ENCODE results near the gene TENM4. TPM values are rescaled to one million over a fixed set of nuclear protein-coding genes. Genes with fewer than 3 reads are reported as not detected.

The TENM4 gene
- total RNA-seq, 2 experiments from 2014 or later, result not detected

DNA sequence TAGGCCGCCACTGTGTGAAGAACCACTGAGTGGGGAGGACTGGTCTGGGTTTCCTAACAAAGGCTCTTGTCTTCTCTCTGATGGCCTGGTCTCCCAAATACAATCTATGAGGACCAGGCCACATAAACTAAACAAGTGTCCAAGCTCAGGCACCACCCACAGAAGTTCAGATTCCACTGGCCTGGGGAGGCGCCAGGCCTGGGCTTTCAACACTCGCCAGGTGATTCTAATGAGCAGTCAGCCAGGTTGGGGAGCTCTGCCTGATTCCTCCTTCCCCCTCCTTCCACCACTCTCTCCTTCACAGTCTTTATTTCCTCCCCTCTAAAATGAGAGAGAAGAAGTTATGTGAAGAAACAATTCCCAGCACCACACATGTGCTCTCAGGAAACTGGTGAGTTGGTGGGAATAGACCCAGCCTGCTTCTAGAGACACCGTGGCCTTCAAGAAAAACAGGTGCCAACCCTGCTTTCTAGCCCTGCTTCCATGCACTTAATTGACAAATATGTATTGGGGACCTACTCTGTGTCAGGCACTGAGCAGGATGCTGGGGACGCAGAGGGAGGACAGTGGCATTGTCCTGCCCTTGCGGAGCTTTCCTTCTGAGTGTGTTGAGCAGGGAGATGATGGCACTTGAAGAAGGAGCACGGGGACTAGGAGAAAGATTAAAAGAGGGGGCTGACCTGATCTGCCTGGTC lies 242.5 kb downstream of the TENM4 start:
- H3K36me3 ChIP-seq (ENCODE audit: insufficient read depth, low read length), result no peaks in the 10 kb centered on the region
- TF ChIP-seq, protein P1, sequence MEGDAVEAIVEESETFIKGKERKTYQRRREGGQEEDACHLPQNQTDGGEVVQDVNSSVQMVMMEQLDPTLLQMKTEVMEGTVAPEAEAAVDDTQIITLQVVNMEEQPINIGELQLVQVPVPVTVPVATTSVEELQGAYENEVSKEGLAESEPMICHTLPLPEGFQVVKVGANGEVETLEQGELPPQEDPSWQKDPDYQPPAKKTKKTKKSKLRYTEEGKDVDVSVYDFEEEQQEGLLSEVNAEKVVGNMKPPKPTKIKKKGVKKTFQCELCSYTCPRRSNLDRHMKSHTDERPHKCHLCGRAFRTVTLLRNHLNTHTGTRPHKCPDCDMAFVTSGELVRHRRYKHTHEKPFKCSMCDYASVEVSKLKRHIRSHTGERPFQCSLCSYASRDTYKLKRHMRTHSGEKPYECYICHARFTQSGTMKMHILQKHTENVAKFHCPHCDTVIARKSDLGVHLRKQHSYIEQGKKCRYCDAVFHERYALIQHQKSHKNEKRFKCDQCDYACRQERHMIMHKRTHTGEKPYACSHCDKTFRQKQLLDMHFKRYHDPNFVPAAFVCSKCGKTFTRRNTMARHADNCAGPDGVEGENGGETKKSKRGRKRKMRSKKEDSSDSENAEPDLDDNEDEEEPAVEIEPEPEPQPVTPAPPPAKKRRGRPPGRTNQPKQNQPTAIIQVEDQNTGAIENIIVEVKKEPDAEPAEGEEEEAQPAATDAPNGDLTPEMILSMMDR (conservative IDR thresholded peaks at IDR 0.05; ENCODE audit: low read length), result no peak
- no peak for TF ChIP-seq EZH2phosphoT487 (IDR thresholded peaks at IDR 0.05; ENCODE audit: borderline replicate concordance, low read depth, low read length)
- no peak overlapping the region for H3K4me2 ChIP-seq (ENCODE audit: low read length)
- no peak overlapping the region for H3K27ac ChIP-seq (ENCODE audit: low read depth, low read length, poor library complexity, severe bottlenecking)
- no peaks in the 10 kb centered on the region for H3K9me3 ChIP-seq (ENCODE audit: low read length)
- H3K9me2 ChIP-seq (ENCODE audit: insufficient read depth, low read length), result no peaks in the 10 kb centered on the region
- no peak overlapping the region for H3K4me3 ChIP-seq (ENCODE audit: low read depth, low read length, poor library complexity, severe bottlenecking)
- DNase-seq (ENCODE audit: low spot score), result no peak
- H2AFZ ChIP-seq (ENCODE audit: low read length), result no peak overlapping the region
- H3K4me1 ChIP-seq (ENCODE audit: insufficient read depth, low read length, poor library complexity, severe bottlenecking), result no peaks in the 10 kb centered on the region
- CTCF ChIA-PET (ENCODE audit: unreplicated experiment), result no interaction called here
- H3K79me2 ChIP-seq (ENCODE audit: insufficient read depth, low read depth, low read length), result no peaks in the 10 kb centered on the region
- H4K20me1 ChIP-seq (ENCODE audit: insufficient read depth, low read length), result no peaks in the 10 kb centered on the region
- intact Hi-C loops (cut with micrococcal nuclease; ENCODE audit: unreplicated experiment), result no loop called here
- POLR2A ChIA-PET, result no interaction called here
- no TSS peak for BruUV-seq (replicated peaks)

DNA sequence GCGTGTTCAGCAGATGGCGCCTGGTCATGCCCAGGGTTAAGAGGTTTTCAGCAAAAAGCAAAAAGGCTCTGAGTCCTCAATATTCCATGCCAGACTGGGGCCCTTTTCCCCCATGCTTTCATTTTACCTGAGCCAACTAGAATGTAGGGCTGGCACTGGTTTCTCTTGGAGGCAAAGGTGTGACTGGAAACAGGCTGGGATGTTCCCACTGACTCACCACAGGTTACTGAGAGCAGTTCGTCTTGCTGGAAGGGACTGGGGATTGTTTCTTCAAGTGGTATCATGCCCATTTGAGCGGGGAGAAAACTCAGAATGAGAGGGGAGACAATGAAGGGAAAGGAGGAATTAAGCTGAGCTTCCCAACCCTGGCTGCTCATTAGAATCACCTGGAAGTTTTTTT lies 243.9 kb downstream of the TENM4 start:
- Histone ChIP-seq H3K79me2 (ENCODE audit: insufficient read depth, low read depth, low read length) (no peaks in the 10 kb centered on the region), H3K36me3 (ENCODE audit: insufficient read depth, low read length) (no peaks in the 10 kb centered on the region), H3K9me2 (ENCODE audit: insufficient read depth, low read length) (no peaks in the 10 kb centered on the region), H3K4me3 (ENCODE audit: low read depth, low read length, poor library complexity, severe bottlenecking) (no peak overlapping the region), H3K4me1 (ENCODE audit: insufficient read depth, low read length, poor library complexity, severe bottlenecking) (no peaks in the 10 kb centered on the region), H4K20me1 (ENCODE audit: insufficient read depth, low read length) (no peaks in the 10 kb centered on the region), H3K27ac (ENCODE audit: low read depth, low read length, poor library complexity, severe bottlenecking) (no peak overlapping the region), H3K4me2 (ENCODE audit: low read length) (no peak overlapping the region), H2AFZ (ENCODE audit: low read length) (no peak overlapping the region), H3K9me3 (ENCODE audit: low read length) (no peaks in the 10 kb centered on the region)
- ChIA-PET POLR2A (no interaction called here), CTCF (ENCODE audit: unreplicated experiment) (no interaction called here)
- TF ChIP-seq EZH2phosphoT487 (IDR thresholded peaks at IDR 0.05; ENCODE audit: borderline replicate concordance, low read depth, low read length), result no peak
- TF ChIP-seq, protein P1 (conservative IDR thresholded peaks at IDR 0.05; ENCODE audit: low read length), result no peak
- BruUV-seq (replicated peaks), result no TSS peak
- intact Hi-C loops (cut with micrococcal nuclease; ENCODE audit: unreplicated experiment), result no loop called here
- DNase-seq (ENCODE audit: low spot score), result no peak

DNA sequence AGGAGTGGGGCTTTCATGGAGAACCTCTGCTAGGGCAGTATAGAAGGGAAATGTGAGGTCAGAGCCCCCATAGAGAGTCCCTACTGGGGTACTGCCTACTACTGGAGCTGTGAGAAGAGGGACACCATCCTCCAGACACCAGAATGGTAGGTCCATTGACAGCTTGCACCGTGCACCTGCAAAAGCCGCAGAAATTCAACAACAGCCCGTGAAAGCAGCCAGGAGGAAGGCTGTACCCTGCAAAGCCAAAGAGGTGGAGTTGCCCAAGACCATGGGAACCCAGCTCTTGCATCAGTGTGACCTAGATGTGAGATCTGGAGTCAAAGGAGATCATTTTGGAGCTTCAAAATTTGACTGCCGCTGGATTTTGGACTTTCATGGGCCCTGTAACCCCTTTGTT lies 245.6 kb downstream of the TENM4 start:
- no peak overlapping the region for H3K27ac ChIP-seq (ENCODE audit: low read depth, low read length, poor library complexity, severe bottlenecking)
- H3K79me2 ChIP-seq (ENCODE audit: insufficient read depth, low read depth, low read length), result no peaks in the 10 kb centered on the region
- H4K20me1 ChIP-seq (ENCODE audit: insufficient read depth, low read length), result no peaks in the 10 kb centered on the region
- intact Hi-C loops (cut with micrococcal nuclease; ENCODE audit: unreplicated experiment), result no loop called here
- no peak overlapping the region for H3K4me3 ChIP-seq (ENCODE audit: low read depth, low read length, poor library complexity, severe bottlenecking)
- no peak for DNase-seq (ENCODE audit: low spot score)
- no TSS peak for BruUV-seq (replicated peaks)
- no peak overlapping the region for H3K4me2 ChIP-seq (ENCODE audit: low read length)
- no peak for TF ChIP-seq EZH2phosphoT487 (IDR thresholded peaks at IDR 0.05; ENCODE audit: borderline replicate concordance, low read depth, low read length)
- TF ChIP-seq, protein P1 (conservative IDR thresholded peaks at IDR 0.05; ENCODE audit: low read length), result no peak
- ChIA-PET CTCF (ENCODE audit: unreplicated experiment) (no interaction called here), POLR2A (no interaction called here)
- H3K9me2 ChIP-seq (ENCODE audit: insufficient read depth, low read length), result no peaks in the 10 kb centered on the region
- H3K9me3 ChIP-seq (ENCODE audit: low read length), result no peaks in the 10 kb centered on the region
- no peaks in the 10 kb centered on the region for H3K4me1 ChIP-seq (ENCODE audit: insufficient read depth, low read length, poor library complexity, severe bottlenecking)
- H2AFZ ChIP-seq (ENCODE audit: low read length), result no peak overlapping the region
- no peaks in the 10 kb centered on the region for H3K36me3 ChIP-seq (ENCODE audit: insufficient read depth, low read length)
